Measurements from ENCODE around the gene CNOT1. TPM values are rescaled to one million over a fixed set of nuclear protein-coding genes. Genes with fewer than 3 reads are reported as not detected.

The CNOT1 gene
- total RNA-seq, 2 donors from 2014 or later: 102 to 190 TPM

- Histone ChIP-seq H3K36me3 (no peaks in the 10 kb centered on the region), H3K27me3 (replicated peaks; ENCODE audit: insufficient read depth) (no peaks in the 10 kb centered on the region), H3K27ac (peak overlapping the region; percentile 57 to 68), H3K9me3 (no peaks in the 10 kb centered on the region), H3K4me3 (no peak overlapping the region), H3K4me1 (replicated peaks) (peaks cover 4% of the 10 kb centered on the region)
- 88% methylated on average over 9 of the region's 9 CpGs for WGBS
- TF ChIP-seq POLR2A (IDR thresholded peaks at IDR 0.05) (no peak), POLR2AphosphoS5 (IDR thresholded peaks at IDR 0.05) (peak; percentile 55)
- TF ChIP-seq, protein P1, sequence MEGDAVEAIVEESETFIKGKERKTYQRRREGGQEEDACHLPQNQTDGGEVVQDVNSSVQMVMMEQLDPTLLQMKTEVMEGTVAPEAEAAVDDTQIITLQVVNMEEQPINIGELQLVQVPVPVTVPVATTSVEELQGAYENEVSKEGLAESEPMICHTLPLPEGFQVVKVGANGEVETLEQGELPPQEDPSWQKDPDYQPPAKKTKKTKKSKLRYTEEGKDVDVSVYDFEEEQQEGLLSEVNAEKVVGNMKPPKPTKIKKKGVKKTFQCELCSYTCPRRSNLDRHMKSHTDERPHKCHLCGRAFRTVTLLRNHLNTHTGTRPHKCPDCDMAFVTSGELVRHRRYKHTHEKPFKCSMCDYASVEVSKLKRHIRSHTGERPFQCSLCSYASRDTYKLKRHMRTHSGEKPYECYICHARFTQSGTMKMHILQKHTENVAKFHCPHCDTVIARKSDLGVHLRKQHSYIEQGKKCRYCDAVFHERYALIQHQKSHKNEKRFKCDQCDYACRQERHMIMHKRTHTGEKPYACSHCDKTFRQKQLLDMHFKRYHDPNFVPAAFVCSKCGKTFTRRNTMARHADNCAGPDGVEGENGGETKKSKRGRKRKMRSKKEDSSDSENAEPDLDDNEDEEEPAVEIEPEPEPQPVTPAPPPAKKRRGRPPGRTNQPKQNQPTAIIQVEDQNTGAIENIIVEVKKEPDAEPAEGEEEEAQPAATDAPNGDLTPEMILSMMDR (IDR thresholded peaks at IDR 0.05): no peak
- peak; percentile 50 for DNase-seq (ENCODE audit: low spot score)
- intact Hi-C loops (cut with DNase I): loop anchor here (10.0 kb wide), 1 partner anchor 245 kb away; no protein-coding TSS in a partner anchor
These were observed 120.2 kb downstream of the CNOT1 start for GRCh38 chr16:58509256-58510096.

DNA sequence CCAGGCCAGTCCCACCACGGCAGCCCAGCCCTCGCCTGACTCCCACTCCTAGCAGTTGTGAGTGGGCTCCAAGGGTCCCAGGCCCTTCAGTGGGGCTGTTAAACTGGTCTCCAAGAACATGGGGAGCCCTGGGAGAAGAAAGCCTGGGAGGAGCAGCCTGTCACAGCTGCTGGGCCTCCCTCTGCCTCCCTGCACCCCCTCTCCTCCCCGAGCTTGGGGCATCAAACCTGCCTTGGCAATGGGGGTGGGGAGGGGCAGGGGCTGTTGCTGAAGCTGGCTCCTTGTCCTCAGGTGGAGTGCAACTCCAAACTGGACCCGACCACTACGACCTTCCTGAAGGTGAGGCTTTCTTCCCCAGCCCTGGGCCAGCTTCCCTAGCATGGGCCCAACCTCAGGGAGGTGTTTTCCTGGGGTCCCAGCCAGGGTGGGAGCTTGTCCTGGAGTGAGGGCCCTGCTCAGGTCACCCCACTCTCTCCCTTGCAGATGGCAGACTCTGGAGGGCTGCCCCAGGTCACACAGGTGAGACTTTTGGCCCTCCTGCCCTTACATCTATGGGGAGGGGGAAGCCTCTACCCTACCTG lies 120.9 kb downstream of the CNOT1 start:
- intact Hi-C loops (cut with DNase I): no loop called here
- TF ChIP-seq POLR2AphosphoS5 (IDR thresholded peaks at IDR 0.05): no peak
- no peak for TF ChIP-seq POLR2A (IDR thresholded peaks at IDR 0.05)
- TF ChIP-seq, protein P1 (IDR thresholded peaks at IDR 0.05): no peak
- WGBS: 83% methylated on average over 5 of the region's 5 CpGs
- H3K9me3 ChIP-seq: no peaks in the 10 kb centered on the region
- no peak overlapping the region for H3K4me3 ChIP-seq
- no peaks in the 10 kb centered on the region for H3K27me3 ChIP-seq (replicated peaks; ENCODE audit: insufficient read depth)
- H3K27ac ChIP-seq: no peak overlapping the region
- DNase-seq (ENCODE audit: low spot score): no peak
- peaks cover 4% of the 10 kb centered on the region for H3K4me1 ChIP-seq (replicated peaks)
- H3K36me3 ChIP-seq: no peaks in the 10 kb centered on the region

GRCh38 chr16:58507963-58508670 lies 121.5 kb downstream of the CNOT1 start:
- Histone ChIP-seq H3K36me3 (no peaks in the 10 kb centered on the region), H3K27me3 (replicated peaks; ENCODE audit: insufficient read depth) (no peaks in the 10 kb centered on the region), H3K4me1 (replicated peaks) (peaks cover 4% of the 10 kb centered on the region), H3K27ac (no peak overlapping the region), H3K4me3 (no peak overlapping the region), H3K9me3 (no peaks in the 10 kb centered on the region)
- DNase-seq (ENCODE audit: low spot score): no peak
- WGBS: 83% methylated on average over 10 of the region's 14 CpGs
- intact Hi-C loops (cut with DNase I): no loop called here
- TF ChIP-seq POLR2A (IDR thresholded peaks at IDR 0.05) (no peak), POLR2AphosphoS5 (IDR thresholded peaks at IDR 0.05) (no peak)
- TF ChIP-seq, protein P1 (IDR thresholded peaks at IDR 0.05): no peak

DNA sequence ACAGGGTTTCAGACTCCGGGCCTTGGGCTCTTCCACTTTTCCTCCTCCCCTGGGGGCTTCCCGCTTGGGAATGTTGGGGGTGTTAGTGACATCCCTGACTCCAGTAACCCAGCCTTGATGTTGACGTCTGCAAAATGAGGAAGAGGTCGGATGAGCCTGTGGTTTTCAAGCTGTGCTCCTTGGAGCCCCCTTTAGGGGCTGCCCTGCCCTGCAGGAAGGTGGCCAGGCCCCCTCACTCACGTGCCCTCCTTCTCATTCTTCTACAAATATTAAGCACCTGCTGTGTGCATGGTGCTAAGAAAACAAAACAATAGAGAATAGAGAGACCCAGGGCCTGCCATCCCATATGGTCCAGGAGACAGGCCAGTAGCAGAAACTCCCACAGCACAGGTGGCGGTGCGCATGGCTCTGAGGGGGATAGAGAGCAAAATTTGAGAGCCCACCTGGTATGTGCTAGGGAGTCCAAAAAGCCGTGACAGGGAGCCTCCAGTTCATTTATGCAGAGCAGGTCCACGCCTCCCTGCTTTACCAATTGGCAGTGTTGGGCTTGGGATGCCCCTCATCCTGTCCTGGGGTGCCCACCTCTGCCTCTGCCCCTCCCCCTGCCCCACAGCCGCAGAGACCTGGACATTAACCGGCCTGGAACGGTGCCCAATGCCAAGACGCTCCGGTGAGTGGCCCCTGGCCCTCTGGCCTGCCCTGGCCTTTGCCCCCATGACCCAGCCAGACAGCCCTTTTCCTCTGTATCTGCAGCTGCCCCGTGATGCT lies 122.2 kb downstream of the CNOT1 start:
- DNase-seq (ENCODE audit: low spot score): no peak
- H3K36me3 ChIP-seq: no peaks in the 10 kb centered on the region
- peaks cover 4% of the 10 kb centered on the region for H3K4me1 ChIP-seq (replicated peaks)
- intact Hi-C loops (cut with DNase I): no loop called here
- 77% methylated on average over 15 of the region's 15 CpGs for WGBS
- H3K27me3 ChIP-seq (replicated peaks; ENCODE audit: insufficient read depth): no peaks in the 10 kb centered on the region
- no peaks in the 10 kb centered on the region for H3K9me3 ChIP-seq
- no peak overlapping the region for H3K4me3 ChIP-seq
- TF ChIP-seq POLR2A (IDR thresholded peaks at IDR 0.05): no peak
- H3K27ac ChIP-seq: no peak overlapping the region

Measured in prostate gland (tissue), 2 donors.